IPS-NIHi11 (cell line): ENCODE results near the gene ANKHD1.
"Not testable (repeated sequence)": the region's sequence is repeated elsewhere in the genome, so short reads cannot be mapped to it uniquely, and the experiment has no call there.

ENCODE experiments used
- DNase-seq: peaks from one replicate; pipeline ENCODE4 v3.0.0; 2012; ENCODE audit warnings: mixed read lengths, low spot score

The ANKHD1 gene

DNA sequence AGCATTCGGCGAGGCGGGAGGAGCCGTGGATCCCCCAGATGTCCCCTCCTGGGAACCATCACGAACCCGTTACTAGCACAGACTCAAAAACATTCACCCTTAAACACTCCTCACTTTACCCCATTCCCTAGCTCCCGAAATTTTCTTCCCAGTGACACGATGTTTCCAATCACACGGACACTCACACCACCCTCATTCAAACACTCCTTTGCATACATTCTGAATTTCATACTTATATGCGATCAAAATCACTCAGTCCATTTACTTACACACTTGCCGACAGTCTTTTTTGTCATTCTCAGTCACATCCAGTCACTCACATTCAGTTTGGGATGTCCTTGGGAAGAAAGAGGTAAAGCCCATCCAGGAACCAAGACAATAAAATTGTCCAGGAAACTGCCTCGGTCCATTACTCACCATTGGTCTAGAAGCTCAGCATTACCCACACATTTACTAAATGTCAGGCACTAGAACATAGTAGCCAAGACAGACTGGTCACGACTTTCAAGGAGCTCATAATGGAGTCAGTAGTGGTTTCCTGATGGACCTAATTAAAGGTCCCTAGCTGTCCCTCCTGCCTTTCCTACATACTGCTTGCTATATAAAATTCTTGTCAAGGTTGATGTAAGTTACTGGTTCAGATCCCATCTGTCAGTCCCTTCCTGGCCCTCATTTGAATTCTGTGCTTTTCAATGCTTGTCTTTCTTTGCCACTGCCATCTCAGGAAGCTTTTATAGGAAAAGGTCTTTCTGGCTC is 163.6 kb downstream of the ANKHD1 start:
- DNase-seq = no peak

- DNase-seq = no peak
Observed at GRCh38 chr5:140565780-140566095, 164.1 kb downstream of the ANKHD1 start.

- DNase-seq = no peak
Observed at GRCh38 chr5:140566665-140567064, 165.0 kb downstream of the ANKHD1 start.

DNA sequence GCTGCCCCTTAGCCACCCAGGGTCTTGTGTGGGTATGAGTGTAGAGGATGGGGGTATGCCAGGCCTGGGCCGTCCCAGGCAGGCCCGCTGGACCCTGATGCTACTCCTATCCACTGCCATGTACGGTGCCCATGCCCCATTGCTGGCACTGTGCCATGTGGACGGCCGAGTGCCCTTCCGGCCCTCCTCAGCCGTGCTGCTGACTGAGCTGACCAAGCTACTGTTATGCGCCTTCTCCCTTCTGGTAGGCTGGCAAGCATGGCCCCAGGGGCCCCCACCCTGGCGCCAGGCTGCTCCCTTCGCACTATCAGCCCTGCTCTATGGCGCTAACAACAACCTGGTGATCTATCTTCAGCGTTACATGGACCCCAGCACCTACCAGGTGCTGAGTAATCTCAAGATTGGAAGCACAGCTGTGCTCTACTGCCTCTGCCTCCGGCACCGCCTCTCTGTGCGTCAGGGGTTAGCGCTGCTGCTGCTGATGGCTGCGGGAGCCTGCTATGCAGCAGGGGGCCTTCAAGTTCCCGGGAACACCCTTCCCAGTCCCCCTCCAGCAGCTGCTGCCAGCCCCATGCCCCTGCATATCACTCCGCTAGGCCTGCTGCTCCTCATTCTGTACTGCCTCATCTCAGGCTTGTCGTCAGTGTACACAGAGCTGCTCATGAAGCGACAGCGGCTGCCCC is 165.6 kb downstream of the ANKHD1 start:
- no peak for DNase-seq

- no peak for DNase-seq
Observed at GRCh38 chr5:140567871-140568270, 166.2 kb downstream of the ANKHD1 start.

- DNase-seq = no peak
Observed at GRCh38 chr5:140568443-140569063, 166.9 kb downstream of the ANKHD1 start.

- DNase-seq = no peak
Observed at GRCh38 chr5:140569197-140569596, 167.6 kb downstream of the ANKHD1 start.

GRCh38 chr5:140570058-140570457 is 168.4 kb downstream of the ANKHD1 start:
- no peak for DNase-seq

DNA sequence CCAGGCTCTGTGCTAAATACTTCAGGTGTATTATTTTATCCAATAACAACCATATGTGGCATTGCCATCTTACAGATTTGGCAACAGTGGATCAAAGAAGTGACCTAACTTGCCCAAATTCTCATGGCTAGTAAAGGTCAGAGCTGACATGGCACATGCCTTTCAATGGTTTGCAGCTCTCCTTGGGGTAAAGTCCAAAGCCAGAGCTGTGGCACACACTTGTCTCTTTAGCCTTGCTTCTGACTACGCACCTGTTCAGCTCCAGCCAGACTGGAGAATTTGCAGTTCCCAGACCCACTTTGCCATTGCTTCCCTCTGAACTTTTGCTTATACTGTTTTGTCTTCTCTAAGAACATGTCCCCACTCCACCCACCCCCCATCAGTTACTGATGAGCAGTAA is 168.9 kb downstream of the ANKHD1 start:
- DNase-seq = no peak

- DNase-seq = no peak
Observed at GRCh38 chr5:140571105-140571504, 169.5 kb downstream of the ANKHD1 start.

- no peak for DNase-seq
Observed at GRCh38 chr5:140573683-140574082, 172.1 kb downstream of the ANKHD1 start.

DNA sequence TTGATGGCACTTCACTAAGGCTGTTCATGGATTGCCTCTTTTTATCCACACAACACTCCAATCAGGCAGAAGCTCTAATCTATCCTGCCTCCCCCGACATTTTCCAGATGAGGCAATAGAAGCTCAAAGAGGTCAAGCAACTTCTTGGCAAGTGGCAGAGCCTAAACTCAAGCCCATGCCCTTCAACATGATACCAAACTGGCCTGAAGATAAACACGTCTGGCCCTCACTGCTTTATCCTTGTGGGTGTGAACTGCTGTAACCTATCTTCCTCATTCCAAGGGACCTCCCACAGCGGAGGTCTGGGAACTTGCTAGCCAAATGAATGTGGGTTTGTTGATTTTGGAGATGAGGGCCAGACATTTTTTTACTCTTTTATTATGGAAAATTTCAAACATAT is 172.5 kb downstream of the ANKHD1 start:
- DNase-seq = no peak

GRCh38 chr5:140575309-140575708 is 173.7 kb downstream of the ANKHD1 start:
- DNase-seq = peak; percentile 41

DNA sequence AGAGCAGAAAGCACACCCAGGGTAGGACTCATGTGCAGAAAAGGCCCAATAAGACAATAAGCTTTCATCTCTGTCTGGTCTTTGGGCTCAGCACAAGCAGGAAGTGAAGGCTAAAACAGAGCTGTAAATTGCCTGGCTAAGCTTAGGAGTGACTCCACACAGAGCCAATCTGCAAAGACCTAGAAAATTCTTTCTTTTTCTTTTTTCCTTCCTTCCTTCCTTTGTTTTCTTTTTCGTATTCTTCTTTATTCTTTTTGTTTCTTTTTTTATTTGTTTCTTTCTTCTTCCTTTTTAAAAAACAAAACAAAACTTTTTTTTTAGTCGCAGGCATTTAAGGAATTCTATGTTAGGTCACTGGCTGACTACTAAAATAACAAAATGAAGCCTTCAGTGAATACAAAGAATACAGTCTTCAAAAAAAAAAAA is 175.2 kb downstream of the ANKHD1 start:
- DNase-seq = no peak

GRCh38 chr5:140579188-140579747 is 177.6 kb downstream of the ANKHD1 start:
- DNase-seq = not testable (repeated sequence)

DNA sequence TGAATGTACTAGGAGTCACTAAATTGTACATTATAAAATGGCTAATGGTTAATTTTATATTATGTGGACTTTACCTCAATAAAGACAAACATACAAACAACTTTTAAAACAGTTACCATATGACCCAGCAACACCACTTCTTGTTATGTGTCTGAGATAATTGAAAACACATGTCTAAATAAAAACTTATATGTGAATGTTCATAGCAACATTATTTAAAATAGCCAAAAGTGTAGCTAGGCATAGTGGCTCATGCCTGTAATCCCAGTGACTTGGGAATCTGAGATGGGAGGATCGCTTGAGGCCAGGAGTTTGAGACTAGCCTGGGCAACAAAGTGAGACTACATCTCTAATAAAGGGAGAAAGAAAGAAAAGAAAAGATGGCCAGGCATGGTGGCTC is 185.9 kb downstream of the ANKHD1 start:
- DNase-seq = no peak

DNA sequence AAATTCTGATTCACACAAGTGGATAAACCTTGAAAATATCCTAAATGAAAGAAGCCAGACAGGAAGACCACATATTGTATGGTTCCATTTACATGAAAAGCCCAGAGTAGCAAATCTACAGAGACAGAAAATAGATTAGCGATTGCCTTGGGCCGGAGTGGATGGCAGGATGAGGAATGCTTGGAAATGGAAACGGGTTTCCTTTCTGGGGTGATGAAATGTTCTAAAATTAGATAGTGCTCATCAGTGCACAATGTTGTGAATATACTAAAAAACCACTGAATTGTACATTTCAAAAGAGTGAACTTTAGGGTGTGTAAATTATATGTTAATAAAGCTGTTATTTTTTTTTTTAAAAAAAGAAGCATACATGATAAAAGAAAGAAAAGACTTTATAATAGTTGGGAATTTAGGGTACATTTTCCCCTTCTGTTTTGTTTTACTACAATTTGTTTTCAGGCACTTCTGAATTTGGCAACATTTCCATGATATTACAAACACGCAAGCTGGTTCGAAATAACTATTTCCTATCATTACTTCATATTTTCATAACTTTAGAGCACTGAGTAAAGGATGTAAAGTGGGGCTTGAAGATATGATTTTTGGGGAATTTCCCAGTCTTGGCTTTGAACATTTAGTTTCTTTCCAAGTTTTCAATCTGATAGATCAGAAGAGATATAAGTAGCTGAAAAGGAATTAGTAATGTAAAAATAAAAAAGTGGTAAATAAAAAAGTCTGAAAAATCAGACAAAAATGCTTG is 186.9 kb downstream of the ANKHD1 start:
- DNase-seq = no peak
